Adipocyte (in vitro differentiated cells): ENCODE measurements around the gene RGS9BP.
A peak's percentile ranks its signal among the peaks of the same experiment; 100 is the strongest.

Experiments
- DNase-seq: peaks from one replicate; pipeline ENCODE4 v3.0.0-alpha.2; 2015; ENCODE audit warnings: low read depth
- H3K27me3 ChIP-seq: replicated peaks from 2 replicates; pipeline ENCODE4 v1.7.0; 2013; ENCODE audit warnings: mild to moderate bottlenecking, low read length, moderate library complexity; ENCODE audit not compliant: control insufficient read depth, insufficient read depth
- H3K36me3 ChIP-seq: 2 replicates; pipeline ENCODE4 v1.7.0; 2013; ENCODE audit warnings: low read length, mild to moderate bottlenecking, moderate library complexity; ENCODE audit not compliant: control insufficient read depth, insufficient read depth, severe bottlenecking
- H3K4me1 ChIP-seq: 2 replicates; pipeline ENCODE4 v1.7.0; 2013; ENCODE audit warnings: mild to moderate bottlenecking, low read length, moderate library complexity; ENCODE audit not compliant: control insufficient read depth, insufficient read depth
- H3K4me3 ChIP-seq: 2 replicates; pipeline ENCODE4 v1.7.0; 2013; ENCODE audit warnings: mild to moderate bottlenecking, low read length, moderate library complexity
- H3K9ac ChIP-seq: 2 replicates; pipeline ENCODE4 v1.7.0; 2013; ENCODE audit warnings: mild to moderate bottlenecking, low read length, moderate library complexity
- H3K9me3 ChIP-seq: 2 replicates; pipeline ENCODE4 v1.7.0; 2013; ENCODE audit warnings: mild to moderate bottlenecking, low read length, moderate library complexity; ENCODE audit not compliant: control insufficient read depth

Gene RGS9BP

DNA sequence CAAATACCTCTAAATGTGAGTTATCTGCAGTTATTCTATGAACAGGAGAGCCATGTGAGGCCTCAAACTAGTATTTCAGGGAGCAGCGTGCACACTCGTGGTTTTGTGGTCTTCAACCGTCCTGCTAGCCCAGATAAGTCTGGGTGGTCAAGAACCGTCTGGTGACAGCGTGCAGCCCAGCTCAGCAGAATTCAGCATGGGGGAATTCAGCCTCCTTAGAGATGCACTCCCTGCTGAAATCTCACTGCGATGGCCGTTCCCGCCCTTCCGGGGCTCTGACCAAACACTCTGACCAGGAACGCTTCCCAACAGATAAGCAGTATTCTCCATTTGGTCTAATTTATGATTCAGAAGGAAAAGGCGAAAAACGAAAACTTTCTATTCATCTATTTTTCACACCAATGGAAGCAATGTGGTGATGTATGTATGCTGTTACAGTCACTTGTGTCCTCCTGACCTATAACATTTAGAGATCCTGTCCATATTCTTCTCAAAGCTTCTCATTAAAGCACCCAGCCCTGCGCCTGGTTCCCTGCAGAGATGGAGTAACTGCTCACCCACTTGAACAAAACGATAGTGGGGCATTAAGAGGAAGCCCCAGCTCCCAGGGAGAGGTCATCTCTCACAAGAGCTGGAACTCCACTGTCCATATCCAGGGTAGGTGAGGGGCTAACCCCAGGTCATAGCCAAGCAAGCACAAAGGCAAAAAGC, 3.6 kb upstream of the RGS9BP start:
- Histone ChIP-seq H3K27me3 (peaks cover 3% of the 10 kb centered on the region), H3K9ac (no peak overlapping the region), H3K9me3 (no peaks in the 10 kb centered on the region), H3K36me3 (no peaks in the 10 kb centered on the region), H3K4me1 (peaks cover 10% of the 10 kb centered on the region), H3K4me3 (no peak overlapping the region)
- DNase-seq: no peak

DNA sequence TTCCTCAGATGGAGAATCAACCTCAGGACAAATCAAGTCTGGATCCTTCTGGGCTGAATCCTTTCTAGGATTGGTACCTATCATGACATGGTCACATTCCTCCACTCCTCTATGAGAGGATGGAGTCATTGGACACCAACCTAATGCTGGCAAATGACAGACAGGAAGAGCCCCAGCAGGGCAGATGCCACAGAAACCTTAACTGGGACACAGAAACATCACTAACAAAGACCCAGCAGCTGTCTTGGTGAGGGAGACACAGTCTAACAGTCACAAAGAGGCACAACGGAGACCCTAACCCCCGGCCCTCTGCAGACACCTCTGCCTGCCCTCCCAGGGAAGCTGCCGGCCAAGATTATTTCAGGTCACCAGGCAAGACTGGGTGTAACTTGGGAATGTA, 2.8 kb upstream of the RGS9BP start:
- Histone ChIP-seq H3K4me1 (peaks cover 10% of the 10 kb centered on the region), H3K9me3 (no peaks in the 10 kb centered on the region), H3K4me3 (no peak overlapping the region), H3K36me3 (no peaks in the 10 kb centered on the region), H3K27me3 (peaks cover 3% of the 10 kb centered on the region), H3K9ac (no peak overlapping the region)
- DNase-seq: no peak

DNA sequence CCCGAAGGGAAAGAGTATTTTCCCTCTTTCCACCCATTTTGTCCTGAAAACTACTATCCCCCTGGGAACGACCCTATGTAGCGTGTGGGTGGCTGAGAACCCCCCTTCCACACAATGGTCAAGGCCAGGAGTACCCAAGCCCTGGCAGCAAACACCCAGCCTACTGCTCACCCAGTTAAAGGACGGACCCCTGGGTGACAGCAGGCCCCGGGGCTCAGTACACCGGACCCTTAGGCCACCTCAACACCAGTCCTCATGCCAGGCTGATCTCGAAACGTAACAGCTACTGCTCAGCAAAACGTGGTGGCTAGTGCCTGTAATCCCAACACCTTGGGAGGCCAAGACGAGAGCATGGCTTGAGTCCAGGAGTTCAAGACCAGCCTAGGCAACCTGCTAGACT, 2.1 kb upstream of the RGS9BP start:
- Histone ChIP-seq H3K4me1 (peaks cover 10% of the 10 kb centered on the region), H3K4me3 (peak overlapping the region; percentile 91), H3K9me3 (no peaks in the 10 kb centered on the region), H3K9ac (no peak overlapping the region), H3K27me3 (peaks cover 3% of the 10 kb centered on the region), H3K36me3 (no peaks in the 10 kb centered on the region)
- no peak for DNase-seq

DNA sequence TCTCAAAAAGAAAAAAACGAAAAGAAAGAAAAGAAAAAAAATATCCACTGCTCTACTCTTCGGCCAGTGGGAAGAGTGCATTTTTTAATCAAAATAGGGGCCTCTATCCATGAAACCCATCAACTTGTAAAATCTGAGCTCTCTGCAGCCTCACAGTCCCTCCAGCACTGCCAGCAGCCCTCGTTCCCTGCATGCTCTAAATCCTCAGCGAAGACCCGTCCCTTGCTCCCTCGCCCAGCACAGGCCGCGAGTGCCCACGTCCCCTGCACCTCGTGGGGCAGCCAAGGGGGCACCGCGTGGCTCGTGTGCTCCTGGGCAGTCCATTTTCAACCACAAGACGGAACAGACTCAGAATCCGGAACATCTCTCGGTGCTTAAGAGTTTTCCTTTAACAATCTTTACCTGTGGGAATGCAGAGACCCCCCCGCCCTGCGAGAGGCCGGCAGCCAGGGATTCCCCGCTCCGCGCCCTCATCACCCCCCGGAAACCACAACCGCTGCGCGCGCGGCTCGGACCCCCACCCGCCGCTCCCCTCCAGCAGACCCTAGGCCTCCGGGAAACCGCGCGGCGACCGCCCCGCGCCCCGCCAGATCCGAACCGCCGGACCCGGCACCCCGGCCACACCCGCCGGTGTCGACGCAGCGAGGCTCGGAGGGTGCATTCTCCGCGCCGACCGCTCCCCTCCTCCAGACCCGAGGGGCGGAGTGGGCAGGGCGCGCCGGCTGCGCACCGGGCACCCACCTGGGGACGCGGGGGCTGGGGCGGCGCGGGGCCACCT, 1.3 kb upstream of the RGS9BP start:
- H3K27me3 ChIP-seq: peaks cover 3% of the 10 kb centered on the region
- peak overlapping the region; percentile 88 for H3K9ac ChIP-seq
- H3K4me3 ChIP-seq: peak overlapping the region; percentile 91
- H3K36me3 ChIP-seq: no peaks in the 10 kb centered on the region
- no peaks in the 10 kb centered on the region for H3K9me3 ChIP-seq
- DNase-seq: peak; percentile 41
- peaks cover 10% of the 10 kb centered on the region for H3K4me1 ChIP-seq

DNA sequence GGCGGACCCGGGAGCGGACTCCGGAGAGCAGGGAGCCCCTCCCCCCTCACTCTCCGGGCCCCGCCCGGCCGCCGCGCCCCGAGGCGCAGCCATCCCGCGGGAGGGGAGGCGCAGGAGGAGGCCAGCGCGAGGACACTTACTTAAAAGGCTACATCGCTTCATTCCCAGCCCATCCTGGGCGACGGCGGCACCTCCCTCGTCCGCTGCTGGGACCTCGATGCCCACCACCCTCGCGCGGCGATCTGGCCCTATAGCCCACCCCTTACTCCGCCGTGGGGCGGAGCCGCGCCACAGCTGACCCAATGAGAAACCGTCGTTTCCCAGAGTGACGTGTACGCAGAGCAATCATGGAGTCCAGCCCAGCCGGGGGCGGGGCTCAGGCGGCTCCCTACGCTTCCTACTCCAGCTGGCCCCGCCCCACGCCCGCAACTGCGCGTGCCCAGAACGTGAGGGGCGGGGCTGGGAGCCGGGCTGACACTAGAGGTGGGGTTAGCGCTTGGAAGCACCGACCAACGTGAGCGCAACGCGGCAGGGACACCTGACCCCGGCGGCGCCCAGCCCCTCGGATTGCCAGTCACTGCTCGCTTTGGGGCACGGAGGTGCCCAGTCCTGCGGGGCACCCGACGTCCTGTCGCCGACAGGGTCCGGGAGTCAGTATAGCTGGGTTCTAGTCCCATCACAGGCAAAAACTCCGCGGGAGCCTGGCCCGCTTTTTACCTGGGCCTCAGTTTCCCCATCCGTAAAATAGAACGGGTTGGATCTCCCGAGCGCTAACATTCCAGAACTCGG, 523 bp upstream of the RGS9BP start, which contains the start of gene ANKRD27:
TSS of gene ANKRD27 (minus strand) at position 250 of the 789 bp plus-strand sequence. CDS start 16,165 bp downstream, outside the sequence.
- H3K4me3 ChIP-seq: peak within 1 kb of the TSS; percentile 91
- peaks cover 10% of the 10 kb centered on the region for H3K4me1 ChIP-seq
- no peaks in the 10 kb centered on the region for H3K36me3 ChIP-seq
- peak within 1 kb of the TSS; percentile 88 for H3K9ac ChIP-seq
- no peaks in the 10 kb centered on the region for H3K9me3 ChIP-seq
- H3K27me3 ChIP-seq: peaks cover 3% of the 10 kb centered on the region
- DNase-seq: peak; percentile 99

DNA sequence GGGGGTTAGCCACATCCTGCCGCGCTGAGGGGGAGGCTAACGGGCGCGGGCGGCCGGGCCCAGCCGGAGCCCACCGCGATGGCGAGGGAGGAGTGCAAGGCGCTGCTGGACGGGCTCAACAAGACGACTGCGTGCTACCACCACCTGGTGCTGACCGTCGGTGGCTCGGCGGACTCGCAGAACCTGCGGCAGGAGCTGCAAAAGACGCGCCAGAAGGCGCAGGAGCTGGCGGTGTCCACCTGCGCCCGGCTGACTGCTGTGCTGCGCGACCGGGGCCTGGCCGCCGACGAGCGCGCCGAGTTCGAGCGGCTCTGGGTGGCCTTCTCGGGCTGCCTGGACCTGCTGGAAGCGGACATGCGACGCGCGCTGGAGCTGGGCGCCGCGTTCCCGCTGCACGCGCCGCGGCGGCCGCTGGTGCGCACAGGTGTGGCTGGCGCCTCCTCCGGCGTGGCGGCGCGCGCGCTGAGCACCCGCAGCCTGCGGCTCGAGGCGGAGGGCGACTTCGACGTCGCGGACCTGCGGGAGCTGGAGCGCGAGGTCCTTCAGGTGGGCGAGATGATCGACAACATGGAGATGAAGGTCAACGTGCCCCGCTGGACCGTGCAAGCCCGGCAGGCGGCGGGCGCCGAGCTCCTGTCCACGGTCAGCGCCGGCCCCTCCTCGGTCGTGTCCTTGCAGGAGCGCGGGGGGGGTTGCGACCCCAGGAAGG, 692 bp downstream of the RGS9BP start:
- Histone ChIP-seq H3K9ac (no peak overlapping the region), H3K36me3 (no peaks in the 10 kb centered on the region), H3K9me3 (no peaks in the 10 kb centered on the region), H3K4me1 (peaks cover 10% of the 10 kb centered on the region), H3K4me3 (peak overlapping the region; percentile 91), H3K27me3 (peaks cover 3% of the 10 kb centered on the region)
- no peak for DNase-seq

DNA sequence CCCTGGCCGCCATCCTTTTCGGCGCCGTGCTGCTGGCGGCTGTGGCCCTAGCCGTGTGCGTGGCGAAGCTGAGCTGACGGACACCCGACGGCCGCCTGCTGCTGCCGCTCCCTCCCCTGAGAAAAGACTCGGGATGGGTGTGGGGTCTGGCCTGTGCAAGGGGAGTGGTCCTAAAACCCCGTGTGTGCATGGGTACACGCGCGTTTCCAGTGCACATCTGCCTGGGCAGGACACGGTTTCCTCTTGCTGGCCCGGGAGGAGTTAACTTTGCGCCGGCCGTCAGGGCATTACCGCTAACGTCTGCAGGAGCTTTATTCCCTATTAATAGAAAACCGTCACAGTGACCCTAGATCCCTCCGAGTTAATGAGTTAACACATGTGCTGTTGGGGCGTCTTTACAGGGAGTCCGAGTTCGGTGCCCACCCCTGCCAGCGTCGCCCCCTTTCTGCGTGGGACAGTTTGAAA, 1.3 kb downstream of the RGS9BP start:
- Histone ChIP-seq H3K36me3 (no peaks in the 10 kb centered on the region), H3K9me3 (no peaks in the 10 kb centered on the region), H3K27me3 (peaks cover 3% of the 10 kb centered on the region), H3K9ac (no peak overlapping the region), H3K4me3 (no peak overlapping the region), H3K4me1 (peaks cover 10% of the 10 kb centered on the region)
- DNase-seq: no peak

DNA sequence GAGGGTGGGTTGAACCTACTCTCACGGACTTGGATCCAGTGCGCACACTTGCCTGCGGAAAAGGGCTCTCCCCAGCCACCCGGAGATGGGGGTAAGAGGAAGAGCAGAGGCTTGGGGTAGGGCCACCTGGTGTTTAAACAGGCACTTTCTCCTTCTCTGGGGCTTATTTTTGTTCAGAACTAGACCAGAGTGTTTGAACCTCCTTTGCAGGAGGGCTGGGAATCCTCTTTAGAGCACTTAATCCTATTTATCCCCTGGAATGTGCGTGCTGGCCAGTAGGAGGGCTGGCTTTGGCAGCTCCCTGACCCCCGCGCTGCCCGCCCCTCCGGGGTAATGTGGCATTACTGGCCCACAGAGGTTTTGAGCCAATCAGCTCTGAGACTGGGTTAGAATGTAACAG, 2.0 kb downstream of the RGS9BP start:
- H3K36me3 ChIP-seq: no peaks in the 10 kb centered on the region
- H3K4me1 ChIP-seq: peaks cover 10% of the 10 kb centered on the region
- DNase-seq: no peak
- peaks cover 3% of the 10 kb centered on the region for H3K27me3 ChIP-seq
- H3K9ac ChIP-seq: no peak overlapping the region
- H3K9me3 ChIP-seq: no peaks in the 10 kb centered on the region
- H3K4me3 ChIP-seq: no peak overlapping the region

DNA sequence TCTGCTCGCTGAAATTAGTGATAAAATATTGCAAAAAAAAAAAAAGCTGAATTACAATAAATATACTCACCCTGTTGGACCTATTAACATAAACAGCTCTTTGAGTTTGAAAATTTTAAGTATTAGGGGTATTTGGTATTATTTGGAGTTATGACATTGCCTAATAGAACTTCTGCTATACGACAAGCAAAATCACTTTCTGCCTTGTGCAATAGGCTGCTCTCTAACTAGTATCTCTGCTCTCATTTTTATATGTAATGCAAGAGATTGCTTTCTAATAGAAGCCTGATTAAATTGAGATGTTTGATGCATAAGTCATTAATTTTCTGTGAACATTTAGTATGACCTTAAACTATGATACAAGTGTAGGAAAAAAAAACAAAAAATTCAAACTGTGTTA, 5.3 kb downstream of the RGS9BP start:
- no peaks in the 10 kb centered on the region for H3K9me3 ChIP-seq
- H3K4me1 ChIP-seq: no peaks in the 10 kb centered on the region
- peaks cover 3% of the 10 kb centered on the region for H3K27me3 ChIP-seq
- H3K4me3 ChIP-seq: no peak overlapping the region
- no peaks in the 10 kb centered on the region for H3K36me3 ChIP-seq
- no peak overlapping the region for H3K9ac ChIP-seq
- no peak for DNase-seq

DNA sequence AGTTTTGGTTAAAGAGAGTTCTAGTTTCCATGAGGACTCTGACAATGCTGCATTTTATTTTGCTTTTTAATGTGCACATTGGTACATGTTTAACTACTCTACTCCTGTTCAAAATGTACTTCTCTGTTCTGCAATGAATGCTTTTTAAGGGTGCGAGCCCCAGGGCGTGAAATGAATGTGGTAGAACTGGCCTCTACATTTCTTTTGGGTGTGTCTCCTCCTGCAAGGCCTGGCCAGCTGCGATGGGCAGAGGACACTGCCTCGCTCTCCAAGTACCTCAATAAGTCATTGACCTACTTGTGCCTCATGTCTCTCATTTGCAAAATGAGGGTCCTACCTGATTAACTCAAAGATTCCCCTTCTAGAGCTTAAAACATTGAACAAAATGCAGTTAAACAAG, 6.7 kb downstream of the RGS9BP start:
- no peak overlapping the region for H3K9ac ChIP-seq
- H3K4me3 ChIP-seq: no peak overlapping the region
- no peaks in the 10 kb centered on the region for H3K36me3 ChIP-seq
- H3K27me3 ChIP-seq: no peaks in the 10 kb centered on the region
- no peaks in the 10 kb centered on the region for H3K9me3 ChIP-seq
- no peaks in the 10 kb centered on the region for H3K4me1 ChIP-seq
- no peak for DNase-seq
